ENCODE results near the gene TMEM178A.
"Not testable (repeated sequence)": the region's sequence is repeated elsewhere in the genome, so short reads cannot be mapped to it uniquely, and the experiment has no call there.

GRCh38 chr2:39656215-39656614 lies 9.5 kb upstream of the TMEM178A start:
- not testable (repeated sequence) for TF ChIP-seq CTCF (IDR thresholded peaks at IDR 0.05; ENCODE audit: insufficient read depth, low read depth, low read length); EZH2 (IDR thresholded peaks at IDR 0.05; ENCODE audit: insufficient read depth, low read length)
